UCSD-AML1 (cell line): ENCODE data around the gene TWNK.

Experiments used
- DNase-seq: peaks from one replicate; lab custom pipeline; 2025; ENCODE audit not compliant: unreplicated experiment; lab: John Stamatoyannopoulos, UW

Gene TWNK

DNA sequence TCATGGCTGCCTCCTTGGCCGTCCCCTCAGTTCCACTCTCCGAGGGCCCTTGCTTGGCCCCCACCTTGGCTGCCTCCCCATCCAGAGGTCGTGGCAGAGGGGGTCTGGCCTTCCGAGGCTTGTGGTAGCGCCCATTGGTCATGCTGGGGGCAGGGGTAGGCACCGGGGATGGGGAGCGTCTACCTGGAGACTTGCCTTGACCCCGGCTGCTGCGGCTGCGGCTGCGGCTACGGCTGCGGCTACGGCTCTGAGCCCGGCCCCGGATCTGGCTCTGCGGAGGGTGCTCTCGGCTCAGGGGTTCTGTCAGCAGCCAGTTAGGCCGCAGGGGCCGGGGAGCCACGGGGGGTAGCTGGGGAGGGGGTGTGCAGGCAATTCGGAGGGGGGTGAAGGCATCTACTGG, 23.0 kb downstream of the TWNK start:
- no peak for DNase-seq

DNA sequence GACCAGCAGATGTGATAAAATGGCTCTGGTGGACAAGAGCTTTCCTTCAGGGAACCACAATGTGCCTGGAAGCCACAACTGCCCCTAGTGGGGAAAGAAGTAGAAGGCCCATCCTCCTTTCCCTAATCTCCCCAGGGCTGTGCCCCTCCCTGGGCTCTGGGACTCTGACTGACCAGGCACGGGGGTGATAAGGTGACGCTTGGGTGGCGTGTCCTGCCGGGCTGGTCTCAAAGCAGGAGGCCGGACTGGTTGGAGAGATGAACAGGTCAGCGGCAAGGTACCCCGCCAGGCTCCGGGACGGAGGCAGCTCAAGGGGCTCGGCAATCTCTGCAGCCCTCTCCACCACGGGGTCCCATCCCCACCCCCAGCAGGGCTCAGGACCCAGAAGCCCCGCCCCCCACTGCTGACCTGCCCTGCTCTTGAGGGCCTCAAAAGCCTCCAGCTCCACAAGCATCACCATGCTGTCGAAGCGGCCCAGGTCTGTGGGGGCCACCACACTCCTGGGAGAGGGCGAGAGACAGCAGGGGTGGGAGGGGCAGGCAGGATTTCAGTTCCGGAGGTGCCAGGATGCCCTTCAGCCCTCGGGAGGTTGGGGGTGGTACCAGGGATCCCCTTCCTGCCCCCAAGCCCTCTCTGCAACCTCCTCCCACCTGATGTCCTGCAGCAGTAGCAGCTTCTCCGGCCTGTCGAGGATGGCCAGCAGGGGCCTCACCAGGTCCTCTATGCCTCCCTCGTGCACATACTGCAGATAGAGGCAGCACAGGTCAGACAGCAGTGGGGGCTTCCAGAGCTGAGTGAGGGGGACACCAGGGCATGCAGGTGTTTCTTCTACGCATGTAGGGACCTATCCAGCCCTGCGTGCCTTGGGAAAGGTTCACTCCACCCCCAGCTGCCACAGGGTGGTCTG, 24.4 kb downstream of the TWNK start:
- peak; percentile 26 for DNase-seq

DNA sequence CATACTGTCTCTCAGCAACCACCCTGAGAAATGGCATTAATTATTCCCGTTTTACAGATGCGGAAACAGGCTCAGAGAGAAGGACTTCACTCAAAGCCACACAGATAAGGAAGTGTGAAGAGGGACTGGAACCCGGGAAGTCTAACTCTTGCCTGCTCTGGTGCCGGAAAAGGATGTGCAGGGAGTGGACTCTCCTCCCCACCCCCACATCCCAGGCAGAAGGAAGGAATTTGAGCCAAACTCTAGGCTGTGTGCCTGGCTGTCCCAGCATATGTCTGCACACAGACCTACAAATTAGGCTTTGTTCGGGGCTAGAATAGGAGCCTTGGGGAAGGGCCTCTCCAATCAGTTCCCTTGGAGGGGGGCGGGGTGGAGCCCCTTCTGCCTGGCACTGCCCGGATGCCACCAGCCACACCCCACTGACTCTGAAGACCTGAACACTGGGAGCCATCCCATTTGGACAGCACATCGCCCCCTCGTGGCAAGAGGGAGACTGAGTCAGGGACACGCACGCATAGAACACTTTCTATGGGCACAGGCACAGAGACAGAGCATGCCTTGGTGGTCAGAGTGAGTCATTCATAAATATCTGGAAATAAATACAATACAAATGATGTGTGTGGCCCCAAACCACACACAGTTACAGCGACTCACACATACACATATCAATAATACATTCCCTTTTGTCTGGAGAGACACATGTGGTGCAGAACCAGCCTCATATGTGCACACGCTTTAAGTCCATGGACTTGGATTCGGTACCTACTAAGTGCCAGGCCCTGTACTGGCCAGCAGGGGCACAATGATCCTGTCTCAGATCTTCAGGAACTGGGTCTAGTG, 25.4 kb downstream of the TWNK start:
- DNase-seq, result peak; percentile 87

DNA sequence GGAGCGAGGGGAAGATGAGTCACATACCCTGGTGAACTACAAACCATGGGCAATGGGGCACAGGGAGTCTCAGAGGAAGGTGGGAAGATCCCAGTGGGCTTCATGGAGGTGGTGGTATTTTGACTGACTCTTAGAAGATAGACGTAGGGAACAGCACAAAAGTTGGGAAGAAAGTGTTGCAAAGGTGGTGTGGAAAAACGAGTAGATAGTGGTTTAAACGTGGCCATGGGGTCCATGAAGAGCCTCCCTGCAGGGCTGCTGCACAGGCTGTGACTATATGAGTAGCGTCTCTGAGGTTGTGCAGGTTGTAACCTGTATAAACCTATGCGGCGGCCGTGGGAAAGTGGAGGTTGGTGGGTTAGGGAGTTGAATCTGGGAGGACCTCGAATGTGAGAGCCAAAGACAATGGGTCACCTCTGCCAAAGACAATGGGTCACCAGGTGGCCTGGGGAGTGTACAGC, 26.1 kb downstream of the TWNK start:
- no peak for DNase-seq

DNA sequence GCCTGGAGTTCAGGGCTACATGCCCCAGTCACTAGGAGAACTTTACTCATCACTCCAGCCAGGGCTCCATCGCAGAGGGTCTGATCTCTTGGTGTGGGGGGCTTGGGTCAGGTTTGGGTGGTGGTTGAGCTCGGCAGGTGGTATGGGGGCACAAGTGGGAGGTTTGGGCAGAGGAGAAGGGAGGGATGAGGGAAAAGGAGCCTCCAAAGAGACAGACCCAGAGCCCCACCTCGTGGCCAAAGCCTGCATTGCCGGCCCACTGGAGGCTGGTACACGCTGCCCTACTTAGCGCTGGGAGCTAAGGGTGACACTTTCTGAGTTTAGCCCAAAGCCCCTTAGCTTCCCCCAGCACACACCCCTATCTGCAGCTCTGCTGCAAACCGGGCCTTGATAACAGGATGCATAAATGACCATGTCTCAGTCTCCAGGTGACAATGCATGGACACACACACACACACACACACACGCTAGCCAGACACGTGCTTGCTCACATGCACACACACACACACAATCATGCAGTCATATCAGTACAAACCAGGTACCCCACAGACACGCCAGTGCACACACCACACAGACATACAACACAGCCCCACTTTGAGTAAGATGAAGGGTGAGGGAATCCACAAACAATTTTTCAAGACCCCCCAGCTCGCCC, 27.0 kb downstream of the TWNK start:
- DNase-seq, result peak; percentile 83

DNA sequence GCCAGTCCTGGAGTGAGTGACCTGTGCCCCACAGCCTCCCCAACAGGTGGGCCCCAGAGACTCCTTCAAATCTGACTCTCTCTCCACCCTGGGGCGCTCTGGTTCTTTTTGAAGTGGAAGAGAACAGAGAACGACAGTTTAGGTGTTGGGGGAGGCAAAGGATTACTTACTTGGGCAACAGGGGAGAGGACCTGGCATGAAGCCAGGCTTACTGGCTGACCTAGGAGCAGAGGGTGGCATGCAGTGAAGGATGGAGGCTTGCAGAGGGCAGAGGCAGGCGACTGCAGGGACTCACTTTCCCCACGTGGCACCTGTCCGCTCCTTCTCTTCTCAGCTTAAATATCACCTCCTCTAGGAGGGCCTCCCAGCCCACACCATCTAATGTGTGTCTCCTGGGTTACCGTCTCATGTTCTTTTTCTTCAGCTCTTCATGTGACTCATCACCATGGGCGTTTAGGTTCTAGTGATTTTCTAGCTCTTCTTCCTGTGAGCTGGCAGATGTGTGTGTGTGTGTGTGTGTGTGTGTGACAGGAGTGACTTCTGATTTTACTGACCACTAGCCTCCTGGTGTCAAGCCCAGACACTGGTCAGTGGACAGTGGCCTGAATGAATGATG, 27.7 kb downstream of the TWNK start:
- no peak for DNase-seq

DNA sequence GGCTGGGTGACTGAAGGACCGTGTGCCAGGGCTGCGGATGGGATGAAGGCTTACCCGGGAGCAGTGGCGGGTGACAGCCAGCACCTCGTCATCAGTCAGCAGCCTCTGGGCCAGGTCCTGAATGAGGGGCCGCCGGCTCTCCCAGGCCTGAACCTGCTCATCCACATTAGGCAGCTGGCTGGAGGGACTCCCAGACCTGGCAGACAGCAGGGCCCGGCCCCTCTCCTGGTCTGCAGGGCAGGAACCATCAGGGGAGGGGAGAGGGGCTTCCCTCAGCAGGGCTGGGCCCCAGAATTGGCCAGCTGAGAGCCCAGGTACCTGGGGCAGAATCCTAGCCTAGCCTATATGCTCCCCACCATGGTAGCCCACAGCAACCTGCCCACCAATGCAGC, 28.2 kb downstream of the TWNK start:
- no peak for DNase-seq

DNA sequence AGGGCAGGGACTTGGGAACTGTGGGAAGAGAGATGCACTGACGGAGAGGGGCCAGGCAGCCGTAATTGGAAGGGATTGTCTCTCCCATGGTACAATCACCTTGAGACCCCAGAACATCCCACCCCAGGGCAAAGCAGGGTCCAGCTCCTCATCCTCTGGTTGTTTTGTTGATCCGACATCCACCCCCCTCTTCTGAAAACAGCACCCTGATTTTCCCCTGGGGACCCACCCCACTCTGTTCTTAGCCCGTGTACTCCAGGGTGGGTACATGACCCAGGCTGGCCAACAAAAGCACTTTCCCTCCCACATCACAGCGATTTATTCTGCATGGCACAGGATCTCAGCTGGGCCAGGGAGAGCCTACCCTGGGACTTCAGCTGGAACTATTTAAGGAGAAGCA, 29.5 kb downstream of the TWNK start:
- DNase-seq, result no peak

DNA sequence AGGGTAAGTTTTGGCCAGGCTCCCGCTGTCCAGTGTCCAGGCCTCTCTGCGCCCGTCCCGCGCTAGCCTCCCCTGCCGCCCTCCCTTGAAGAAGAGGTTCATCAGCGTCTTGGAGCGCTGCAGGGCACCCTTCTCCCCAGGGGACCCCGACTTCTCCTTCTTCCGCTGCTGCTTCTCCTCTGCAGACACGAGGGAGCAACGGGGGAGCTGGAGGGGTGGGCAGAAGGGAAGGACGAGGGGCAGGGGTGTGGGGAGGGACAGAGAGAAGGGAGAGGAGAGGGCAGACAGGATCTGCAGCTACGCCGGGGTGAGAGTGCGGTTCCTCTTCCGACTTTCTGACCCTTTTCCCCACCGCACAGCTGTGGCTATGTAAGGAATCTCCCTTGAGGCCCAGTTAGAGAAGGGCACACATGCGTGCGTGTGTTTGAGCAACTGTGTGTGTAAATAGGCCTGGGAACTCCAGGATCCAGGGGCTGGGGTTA, 30.8 kb downstream of the TWNK start:
- peak; percentile 27 for DNase-seq

DNA sequence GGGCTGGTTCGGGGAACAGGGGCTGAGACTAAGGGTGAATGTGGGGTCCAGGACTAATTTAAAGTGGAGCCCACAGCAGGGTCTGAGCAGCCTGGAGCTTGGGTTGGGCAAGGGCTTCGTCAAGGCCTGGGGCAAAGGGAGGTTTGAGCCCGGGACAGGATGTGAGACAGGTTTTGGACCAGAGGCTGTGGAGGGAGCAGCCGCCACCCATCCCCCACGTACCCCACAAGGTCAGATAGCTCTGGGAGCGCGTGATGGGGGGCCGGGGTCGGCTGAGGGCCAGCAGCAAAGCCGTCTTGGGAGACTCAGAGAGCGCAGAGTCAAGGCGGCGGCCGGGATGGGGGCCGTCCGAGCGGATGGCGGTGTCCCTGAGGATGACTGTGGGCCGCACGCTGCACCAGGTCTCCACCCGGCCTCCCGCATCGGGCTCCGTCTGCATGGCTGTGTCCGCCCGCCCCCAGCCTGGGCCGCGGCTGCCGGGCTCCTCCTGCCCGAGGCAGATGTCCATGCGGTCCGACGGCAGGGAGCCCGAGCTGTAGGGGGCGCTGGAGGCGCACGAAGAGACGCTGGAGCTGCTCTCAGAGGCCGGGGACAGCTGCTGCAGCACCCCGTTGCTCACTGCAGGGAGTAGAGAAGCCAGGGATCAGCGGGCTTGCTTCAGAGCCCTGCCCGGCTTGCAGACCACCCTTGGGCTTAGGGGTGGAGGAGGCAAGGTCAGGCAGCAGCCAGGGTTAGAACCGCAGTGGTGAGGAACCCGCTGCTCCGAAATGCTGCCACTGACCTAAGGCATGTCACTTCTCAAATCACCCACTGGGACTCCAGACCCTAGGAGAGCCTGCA, 31.5 kb downstream of the TWNK start:
- DNase-seq, result peak; percentile 90

DNA sequence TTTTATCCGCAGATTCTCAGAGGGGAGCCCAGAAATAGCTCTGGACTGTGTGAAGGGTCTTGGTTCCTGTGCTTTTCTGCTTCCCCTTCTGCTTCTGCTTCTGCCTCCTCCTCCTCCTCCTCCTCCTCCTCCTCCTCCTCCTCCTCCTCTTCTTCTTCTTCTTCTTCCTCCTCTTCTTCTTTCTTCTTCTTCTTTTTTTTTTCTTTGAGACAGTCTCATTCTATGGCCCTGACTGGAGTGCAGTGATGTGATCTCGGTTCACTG, 32.0 kb downstream of the TWNK start:
- DNase-seq, result no peak

DNA sequence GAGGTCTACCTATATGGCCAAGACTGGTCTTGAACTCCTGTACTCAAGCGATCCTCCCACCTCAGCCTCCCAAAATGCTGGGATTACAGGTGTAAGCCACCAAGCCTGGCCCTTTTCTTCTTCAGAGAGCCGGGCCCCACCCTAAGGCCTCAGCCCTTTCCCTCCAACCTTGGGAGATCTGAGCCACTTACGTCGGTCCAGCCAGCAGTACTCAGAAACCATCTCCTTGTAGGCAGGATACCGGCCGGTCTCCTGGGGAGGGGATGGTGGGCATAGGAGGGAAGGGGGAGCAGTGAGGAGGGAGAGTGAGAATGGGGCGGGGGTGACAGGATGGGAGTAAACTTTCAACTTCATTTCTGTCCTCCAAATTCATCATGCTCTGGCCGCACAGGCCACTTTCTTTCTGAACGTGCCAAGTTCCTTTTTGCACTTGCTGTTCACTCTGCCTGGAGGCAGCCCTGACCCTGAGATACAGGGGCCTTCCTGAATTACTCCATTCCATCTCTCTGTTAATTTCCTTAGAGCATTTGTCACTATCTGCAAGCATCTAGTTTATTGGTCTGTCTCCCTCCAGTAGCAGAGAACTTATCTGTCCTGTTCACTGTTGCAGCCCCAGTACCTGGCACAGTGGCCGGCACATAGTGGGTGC, 33.2 kb downstream of the TWNK start:
- no peak for DNase-seq

DNA sequence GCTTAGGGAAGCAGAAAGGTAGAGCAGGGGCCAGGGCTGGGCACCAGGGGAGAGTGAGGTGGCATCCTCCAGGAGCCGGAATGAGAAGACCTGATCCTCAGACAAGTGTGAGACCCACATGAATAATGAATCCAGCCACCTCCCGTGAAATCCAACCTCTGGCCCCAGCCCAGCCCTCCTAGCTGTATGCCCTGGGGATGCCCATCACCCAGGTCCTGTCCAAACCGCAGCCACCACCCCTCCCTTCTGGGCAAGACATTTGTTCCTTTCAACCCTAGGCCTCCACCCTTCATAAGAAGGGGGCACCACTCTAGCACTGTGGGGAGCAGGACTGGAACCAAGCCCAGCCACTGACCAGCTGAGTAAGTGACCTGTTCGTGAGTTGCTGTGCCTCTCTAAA, 33.9 kb downstream of the TWNK start:
- DNase-seq, result no peak

DNA sequence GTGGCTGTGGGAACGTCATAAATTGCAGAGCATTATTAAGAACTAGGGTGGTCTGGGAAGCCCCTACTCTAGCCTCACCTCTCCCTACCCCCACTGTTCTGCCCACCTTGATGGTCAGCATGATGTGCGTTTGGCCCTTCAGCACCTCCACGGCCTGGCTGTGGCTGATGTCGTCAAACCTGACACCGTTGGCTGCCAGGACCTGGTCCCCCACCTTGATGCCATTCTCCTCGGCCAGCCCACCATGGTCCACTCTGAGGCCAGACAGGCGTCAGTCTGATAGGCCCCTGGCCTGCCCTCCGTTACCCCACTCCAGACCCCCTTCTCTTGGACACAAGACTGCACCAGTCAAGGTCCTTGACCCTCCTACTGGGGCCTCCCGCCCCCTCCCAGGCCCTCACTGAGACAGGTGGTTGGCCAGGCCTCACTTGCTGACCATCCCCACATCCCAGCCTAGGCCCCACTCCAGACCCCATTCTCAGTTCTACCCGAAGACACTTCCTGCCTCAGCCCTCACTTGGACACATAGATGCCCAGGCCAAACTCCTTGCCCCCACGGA, 34.4 kb downstream of the TWNK start:
- DNase-seq, result no peak

DNA sequence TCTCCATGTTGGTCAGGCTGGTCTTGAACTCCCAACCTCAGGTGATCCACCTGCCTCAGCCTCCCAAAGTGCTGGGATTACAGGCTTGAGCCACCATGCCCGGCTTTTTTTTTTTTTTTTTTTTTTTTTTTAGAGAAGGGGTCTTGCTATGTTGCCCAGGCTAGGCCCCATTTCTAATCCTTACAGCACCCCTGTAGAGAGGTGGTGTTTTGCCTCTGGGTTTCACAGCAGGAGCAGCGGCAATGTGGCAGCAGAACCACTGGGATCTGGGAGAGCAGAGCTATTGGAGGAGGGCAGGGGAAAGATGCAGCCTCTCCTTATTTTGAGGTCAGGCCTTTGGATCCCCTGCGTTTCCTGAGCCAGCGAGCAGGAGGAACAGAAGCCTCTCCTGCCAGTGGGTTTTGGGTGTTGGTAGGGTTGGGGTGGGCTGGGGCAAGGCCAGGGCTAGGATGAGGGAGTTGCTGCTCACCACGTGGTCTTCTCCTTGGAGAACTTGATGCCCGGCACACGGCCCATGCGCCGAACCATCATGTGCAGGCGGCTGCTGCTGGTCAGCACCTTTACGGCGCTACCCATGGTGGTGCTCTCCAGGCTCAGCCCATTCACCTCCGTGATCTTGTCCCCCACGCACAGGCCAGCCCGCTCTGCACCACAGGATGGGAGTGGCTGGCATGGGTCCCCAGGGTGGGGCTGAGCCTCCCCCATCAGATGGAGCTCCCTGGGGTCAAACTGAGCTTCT, 35.8 kb downstream of the TWNK start:
- DNase-seq, result no peak

DNA sequence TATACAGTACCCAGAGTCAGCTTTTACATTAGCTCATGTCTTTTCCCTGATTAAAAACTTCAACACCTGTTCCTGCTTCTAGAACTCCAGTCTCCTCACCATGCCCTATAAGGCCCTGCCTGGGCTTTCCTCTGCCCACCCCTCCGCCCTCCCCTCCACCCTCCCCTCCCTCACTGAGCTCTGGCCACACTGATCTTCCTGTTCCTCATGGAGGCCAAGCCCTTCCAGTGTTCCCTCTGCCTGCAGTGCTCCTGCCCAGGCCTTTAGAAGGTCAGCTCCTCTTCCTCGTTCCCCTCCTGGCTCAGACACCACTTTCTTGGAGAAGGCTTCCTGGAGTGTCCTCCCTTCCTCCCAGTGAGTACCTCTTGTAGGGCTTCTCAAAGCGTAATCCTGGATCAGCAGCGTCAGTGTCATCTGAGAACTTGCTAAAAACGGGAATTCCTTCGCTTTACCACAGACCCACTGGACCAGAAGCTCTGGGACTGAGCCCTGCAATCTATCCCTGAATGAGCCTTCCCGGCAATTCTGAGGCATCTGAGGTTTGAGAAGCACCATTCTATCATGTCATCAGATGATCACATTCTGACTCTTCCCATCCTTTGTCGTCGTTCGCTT, 39.9 kb downstream of the TWNK start:
- peak; percentile 33 for DNase-seq

DNA sequence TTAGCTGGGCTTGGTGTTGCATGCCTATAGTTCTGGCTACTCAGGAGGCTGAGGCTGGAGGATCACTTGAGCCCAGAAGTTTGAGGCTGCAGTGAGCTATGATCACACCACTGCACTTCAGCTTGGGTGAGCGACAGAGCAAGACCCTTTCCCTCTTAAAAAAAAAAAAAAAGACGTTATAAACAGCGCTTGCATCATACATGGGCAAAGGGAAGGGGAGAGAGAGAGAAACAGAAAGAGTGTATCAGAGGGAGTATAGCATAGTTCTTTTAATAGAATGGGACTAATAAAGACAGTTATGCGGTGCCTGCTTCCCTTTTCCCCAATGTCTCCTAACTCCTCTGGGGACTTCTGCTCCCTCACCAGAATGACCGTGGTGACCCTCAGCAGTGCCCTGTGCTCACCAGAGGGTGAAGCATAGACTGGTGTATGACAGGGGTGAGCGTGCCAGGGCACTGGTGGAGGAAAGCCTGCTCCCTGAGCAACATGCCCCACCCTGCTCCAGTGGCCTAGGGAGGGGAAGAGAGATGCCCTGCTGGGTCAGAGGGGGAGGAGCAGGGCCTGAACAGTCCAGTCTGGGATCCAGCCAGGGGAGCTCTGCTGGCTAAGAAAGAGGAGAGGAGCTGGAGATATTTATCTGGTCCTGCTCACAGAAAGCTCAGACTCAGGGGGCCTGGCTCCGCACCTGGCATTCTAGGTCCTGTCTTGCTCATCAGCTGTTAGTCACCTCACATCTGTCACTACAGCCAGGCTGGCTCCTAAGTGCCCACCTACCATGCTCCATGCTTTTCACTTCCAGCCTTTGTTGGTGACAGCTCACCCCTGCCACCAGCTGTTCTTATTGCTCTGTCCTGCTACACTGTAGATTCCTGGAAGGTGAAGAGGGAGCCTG, 41.3 kb downstream of the TWNK start:
- DNase-seq, result peak; percentile 25
